ENCODE data around the gene SPHK1. TPM values are rescaled to one million over a fixed set of nuclear protein-coding genes. Genes with fewer than 3 reads are reported as not detected.

The SPHK1 gene
- total and polyA plus RNA-seq, 2 donors (not counting 3 experiments of a cell fraction or from before 2014, with no cell fraction given): 85.6 to 97.4 TPM

DNA sequence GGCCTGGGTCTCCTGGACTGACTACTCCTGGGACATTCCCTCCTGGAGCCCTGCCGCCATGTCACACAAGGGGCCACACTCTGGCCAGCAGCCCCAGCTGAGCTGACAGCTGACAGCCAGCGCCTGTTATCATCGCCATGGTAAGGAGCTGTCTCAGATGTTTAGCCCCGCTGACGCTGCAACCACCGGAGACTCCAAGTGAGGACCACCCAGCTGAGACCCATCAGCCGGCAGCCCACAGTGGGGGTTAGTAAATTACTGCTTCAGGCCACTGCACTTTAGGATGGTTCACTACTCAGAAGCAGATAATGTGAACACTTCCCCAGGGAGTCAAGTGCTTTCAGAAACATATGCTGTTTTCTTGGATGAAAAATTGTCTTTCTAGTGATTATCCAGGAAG, 14.6 kb upstream of the SPHK1 start:
- Histone ChIP-seq H3K27ac (ENCODE audit: insufficient read depth, low read depth, low read length) (peak overlapping the region; percentile 97), H3K4me1 (ENCODE audit: control insufficient read depth, extremely low read depth, insufficient read depth, low read length) (peaks cover 28% of the 10 kb centered on the region), H2AFZ (ENCODE audit: low read depth, low read length) (no peak overlapping the region), H3K9me1 (replicated peaks; ENCODE audit: control insufficient read depth, extremely low read depth, insufficient read depth, low read length) (no peaks in the 10 kb centered on the region), H3K4me2 (ENCODE audit: insufficient read depth, low read length) (no peak overlapping the region), H3K36me3 (ENCODE audit: control insufficient read depth in 2 of 2, extremely low read depth in 1 of 2, insufficient read depth in 2 of 2, low read length in 2 of 2) (no peaks in the 10 kb centered on the region), H3K9me3 (replicated peaks; ENCODE audit: control insufficient read depth, insufficient read depth, low read length) (no peaks in the 10 kb centered on the region), H3K9ac (replicated peaks; ENCODE audit: extremely low read depth, insufficient read depth, low read length) (peak overlapping the region; percentile 65), H4K20me1 (replicated peaks; ENCODE audit: control insufficient read depth, extremely low read depth, insufficient read depth, low read length) (no peaks in the 10 kb centered on the region), H3K79me2 (ENCODE audit: control insufficient read depth, insufficient read depth, low read length) (no peaks in the 10 kb centered on the region), H3K4me3 (replicated peaks in 1 of 3; ENCODE audit: insufficient read depth in 1 of 3, low read depth in 1 of 3, low read length in 3 of 3) (no peak overlapping the region), H3K27me3 (ENCODE audit: control insufficient read depth in 2 of 2, insufficient read depth in 2 of 2, low read length in 2 of 2) (no peaks in the 10 kb centered on the region)
- POLR2A ChIA-PET: interaction anchor here (1.0 to 1.8 kb wide), 3 partner anchors 12 to 17 kb away, joined by 4 to 13 read pairs (median 11); partner anchors contain the start of gene SPHK1
- no peak for FAIRE-seq
- no peak for DNase-seq (ENCODE audit: low read depth, low spot score)
- CTCF ChIA-PET: interaction anchor here (0.7 to 3.6 kb wide), 20 partner anchors 8 to 89 kb away, joined by 3 to 106 read pairs (median 6); partner anchors contain the start of genes PRPSAP1, QRICH2 and SPHK1
- no peak for TF ChIP-seq JUN (IDR thresholded peaks at IDR 0.05; ENCODE audit: borderline replicate concordance, insufficient read depth, insufficient read length, low read depth)
- TF ChIP-seq POLR2AphosphoS5 (IDR thresholded peaks at IDR 0.05; ENCODE audit: insufficient read depth, low read depth, low read length): no peak
- TF ChIP-seq EZH2 (IDR thresholded peaks at IDR 0.05; ENCODE audit: borderline replicate concordance, low read depth, low read length, severe bottlenecking): no peak
- no peak for TF ChIP-seq MYC (IDR thresholded peaks at IDR 0.05; ENCODE audit: low read depth, low read length)
- TF ChIP-seq, protein P1, sequence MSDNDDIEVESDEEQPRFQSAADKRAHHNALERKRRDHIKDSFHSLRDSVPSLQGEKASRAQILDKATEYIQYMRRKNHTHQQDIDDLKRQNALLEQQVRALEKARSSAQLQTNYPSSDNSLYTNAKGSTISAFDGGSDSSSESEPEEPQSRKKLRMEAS (IDR thresholded peaks at IDR 0.05; ENCODE audit: insufficient read depth, insufficient read length): no peak
- TF ChIP-seq, protein P2, sequence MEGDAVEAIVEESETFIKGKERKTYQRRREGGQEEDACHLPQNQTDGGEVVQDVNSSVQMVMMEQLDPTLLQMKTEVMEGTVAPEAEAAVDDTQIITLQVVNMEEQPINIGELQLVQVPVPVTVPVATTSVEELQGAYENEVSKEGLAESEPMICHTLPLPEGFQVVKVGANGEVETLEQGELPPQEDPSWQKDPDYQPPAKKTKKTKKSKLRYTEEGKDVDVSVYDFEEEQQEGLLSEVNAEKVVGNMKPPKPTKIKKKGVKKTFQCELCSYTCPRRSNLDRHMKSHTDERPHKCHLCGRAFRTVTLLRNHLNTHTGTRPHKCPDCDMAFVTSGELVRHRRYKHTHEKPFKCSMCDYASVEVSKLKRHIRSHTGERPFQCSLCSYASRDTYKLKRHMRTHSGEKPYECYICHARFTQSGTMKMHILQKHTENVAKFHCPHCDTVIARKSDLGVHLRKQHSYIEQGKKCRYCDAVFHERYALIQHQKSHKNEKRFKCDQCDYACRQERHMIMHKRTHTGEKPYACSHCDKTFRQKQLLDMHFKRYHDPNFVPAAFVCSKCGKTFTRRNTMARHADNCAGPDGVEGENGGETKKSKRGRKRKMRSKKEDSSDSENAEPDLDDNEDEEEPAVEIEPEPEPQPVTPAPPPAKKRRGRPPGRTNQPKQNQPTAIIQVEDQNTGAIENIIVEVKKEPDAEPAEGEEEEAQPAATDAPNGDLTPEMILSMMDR (IDR thresholded peaks at IDR 0.05; ENCODE audit: extremely low read depth in 1 of 2, insufficient read depth in 1 of 2, low read depth in 1 of 2, low read length in 2 of 2): no peak
- TF ChIP-seq POLR2A (IDR thresholded peaks at IDR 0.05; ENCODE audit: low read depth, low read length): no peak
- TF ChIP-seq GATA2 (IDR thresholded peaks at IDR 0.05; ENCODE audit: insufficient read depth, insufficient read length, low read depth, low read length): no peak
- no peak for TF ChIP-seq FOS (IDR thresholded peaks at IDR 0.05; ENCODE audit: borderline replicate concordance, insufficient read depth, low read length)
- intact Hi-C loops (cut with micrococcal nuclease) (loop anchor here (1.0 kb wide), 4 partner anchors 15 to 55 kb away; no protein-coding TSS in a partner anchor), dilution Hi-C loops (cut with MboI; ENCODE audit: extremely low pct_ligation_motif_present, low sequenced_read_pairs) (no loop called here)
- BruUV-seq (replicated peaks): no TSS peak

All from endothelial cell of umbilical vein (primary cell).